GM21381 (cell line): ENCODE data around the gene ME3.
"Not testable (repeated sequence)": the region's sequence is repeated elsewhere in the genome, so short reads cannot be mapped to it uniquely, and the experiment has no call there.

ENCODE experiments used
- ATAC-seq: cut with Tn5 transposase; IDR thresholded peaks from one replicate; pipeline ENCODE4 v1.9.1; 2021; ENCODE audit warnings: mild to moderate bottlenecking, moderate library complexity; ENCODE audit not compliant: unreplicated experiment

ME3 gene

DNA sequence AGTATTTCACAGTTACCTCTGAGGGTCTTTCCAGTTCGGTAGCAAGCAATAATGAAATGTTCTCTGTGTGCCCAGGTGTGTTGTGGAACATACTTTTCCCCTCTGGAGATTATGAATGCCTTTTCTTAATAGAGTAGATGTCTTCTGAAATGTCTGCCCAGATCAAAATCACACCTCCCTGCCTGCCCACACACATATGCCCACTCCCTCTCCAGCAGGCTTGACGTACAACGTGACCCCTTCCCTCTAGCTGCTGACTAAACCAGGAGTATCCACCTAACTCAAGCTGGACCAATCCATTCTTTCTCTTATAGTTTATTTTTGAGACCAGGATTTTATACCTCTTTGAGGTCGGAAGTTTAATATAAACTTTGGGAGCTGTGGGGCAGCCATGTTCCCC, 48.7 kb downstream of the ME3 start:
- ATAC-seq = no peak

GRCh38 chr11:86623041-86623621, 49.3 kb downstream of the ME3 start:
- ATAC-seq = no peak

DNA sequence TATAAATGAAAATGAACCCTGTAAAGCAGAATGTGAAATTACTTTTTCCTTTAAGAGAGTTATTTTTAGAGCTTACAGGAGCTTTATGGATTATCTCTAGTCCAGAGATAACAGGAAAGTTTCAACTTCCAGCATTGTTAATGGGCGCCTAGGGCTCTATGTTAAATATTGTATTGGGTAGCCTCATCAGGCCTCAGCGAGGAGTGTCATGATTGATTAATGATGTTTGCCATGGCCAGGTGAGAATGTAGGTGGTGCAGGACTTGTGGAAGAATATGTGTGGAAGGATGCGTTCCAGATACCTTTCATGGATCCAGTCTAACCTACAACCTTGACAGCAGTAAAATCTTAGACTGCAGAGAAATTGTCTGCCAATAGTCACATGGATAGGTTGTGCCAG, 50.6 kb downstream of the ME3 start:
- ATAC-seq = no peak

- no peak for ATAC-seq
Measured at GRCh38 chr11:86620891-86621521, 51.4 kb downstream of the ME3 start.

DNA sequence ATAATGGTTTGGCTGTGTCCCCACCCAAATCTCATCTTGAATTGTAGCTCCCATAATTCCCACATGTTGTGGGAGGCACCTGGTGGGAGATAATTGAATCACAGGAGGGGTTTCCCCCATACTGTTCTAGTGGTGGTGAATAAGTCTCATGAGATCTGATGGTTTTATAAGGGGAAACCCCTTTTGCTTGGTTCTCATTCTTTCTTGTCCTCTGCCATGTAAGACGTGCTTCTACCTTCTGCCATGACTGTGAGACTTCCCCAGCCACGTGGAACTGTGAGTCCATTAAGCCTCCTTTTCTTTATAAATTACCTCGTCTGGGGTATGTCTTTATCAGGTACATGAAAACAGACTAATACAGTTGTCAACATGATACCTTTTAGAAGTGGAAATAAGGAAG, 53.0 kb downstream of the ME3 start:
- not testable (repeated sequence) for ATAC-seq

- no peak for ATAC-seq
Measured at GRCh38 chr11:86617502-86617901, 54.9 kb downstream of the ME3 start.

- ATAC-seq = no peak
Measured at GRCh38 chr11:86615487-86615886, 56.9 kb downstream of the ME3 start.

- no peak for ATAC-seq
Measured at GRCh38 chr11:86610559-86611341, 61.7 kb downstream of the ME3 start.

DNA sequence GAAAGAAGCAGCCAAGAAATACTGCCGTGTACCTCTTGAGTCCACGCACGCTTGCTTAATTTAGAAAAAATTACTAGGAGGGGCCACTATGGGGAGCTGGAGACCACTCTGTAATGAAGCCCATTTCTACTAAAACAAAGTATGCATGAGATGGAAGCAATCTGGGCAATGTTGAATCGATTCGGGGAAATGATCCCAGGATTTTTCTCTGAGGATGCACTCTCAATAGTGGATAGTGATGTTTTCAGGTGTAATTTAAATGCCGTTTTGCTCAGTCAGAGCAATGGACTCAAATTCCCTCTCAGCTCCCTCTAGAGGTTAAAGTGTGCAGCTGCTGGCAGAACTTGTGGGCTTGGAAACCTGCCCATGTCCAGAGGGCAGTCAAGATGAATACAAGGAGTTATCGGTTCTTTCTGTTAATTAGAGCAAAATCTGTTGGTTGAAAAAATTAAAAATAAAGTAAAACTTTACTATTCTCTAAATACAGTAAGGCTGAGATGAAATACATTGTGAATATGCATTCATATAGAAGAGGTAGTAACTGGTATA, 64.1 kb downstream of the ME3 start:
- ATAC-seq = peak; percentile 89

DNA sequence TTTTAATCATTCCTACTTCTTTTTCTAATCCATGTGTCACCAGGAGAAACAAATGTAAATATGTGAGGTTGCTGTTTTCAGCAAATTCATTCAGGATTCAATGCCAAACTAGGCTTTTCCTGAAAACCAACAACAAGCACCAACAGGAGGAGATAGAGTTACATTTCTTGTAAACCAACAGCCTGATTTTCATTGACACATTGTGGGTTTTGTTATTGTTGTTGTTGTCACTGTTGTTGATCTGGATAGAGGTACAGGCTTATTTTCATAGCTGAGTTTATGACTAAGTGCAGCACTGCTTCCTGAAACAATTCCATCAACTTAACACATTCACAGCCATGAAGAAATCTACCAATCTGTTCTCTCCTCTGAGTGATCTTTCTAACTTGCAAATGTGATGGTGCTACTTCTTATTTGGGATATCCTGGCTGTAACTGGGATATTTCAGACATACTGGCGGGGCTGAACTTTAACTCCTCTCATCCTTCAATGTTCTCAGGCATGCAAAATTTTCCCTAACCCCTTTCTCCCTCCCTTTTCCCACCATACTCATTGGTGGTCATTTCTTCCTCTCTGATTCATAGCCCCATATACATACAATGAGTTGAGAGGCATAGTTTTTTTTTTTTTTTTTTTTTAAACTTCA, 65.5 kb downstream of the ME3 start:
- ATAC-seq = no peak

- ATAC-seq = no peak
Measured at GRCh38 chr11:86606270-86606835, 66.1 kb downstream of the ME3 start.

- no peak for ATAC-seq
Measured at GRCh38 chr11:86596861-86597586, 75.4 kb downstream of the ME3 start.

GRCh38 chr11:86595955-86596354, 76.5 kb downstream of the ME3 start:
- no peak for ATAC-seq

GRCh38 chr11:86595451-86595850, 77.0 kb downstream of the ME3 start:
- no peak for ATAC-seq

DNA sequence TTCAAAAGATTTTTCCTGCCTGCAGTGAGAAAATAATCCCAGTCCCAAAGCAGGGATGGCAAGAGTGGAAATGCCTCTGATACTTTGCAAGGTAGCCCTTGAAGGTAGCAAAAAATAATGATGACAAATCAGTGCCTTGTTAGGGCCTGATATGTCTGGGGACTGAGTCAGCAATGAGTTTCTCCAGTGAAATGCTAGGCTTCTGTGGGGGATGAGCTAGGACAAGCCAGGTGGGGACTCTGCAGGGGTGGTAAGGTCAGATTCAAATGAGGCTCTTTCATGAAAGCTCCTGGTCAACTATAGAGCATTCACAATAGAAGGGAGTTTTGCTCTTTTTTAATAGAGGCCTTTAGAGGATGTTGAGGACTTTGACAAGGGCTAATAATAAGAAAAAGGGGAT, 77.7 kb downstream of the ME3 start:
- no peak for ATAC-seq

DNA sequence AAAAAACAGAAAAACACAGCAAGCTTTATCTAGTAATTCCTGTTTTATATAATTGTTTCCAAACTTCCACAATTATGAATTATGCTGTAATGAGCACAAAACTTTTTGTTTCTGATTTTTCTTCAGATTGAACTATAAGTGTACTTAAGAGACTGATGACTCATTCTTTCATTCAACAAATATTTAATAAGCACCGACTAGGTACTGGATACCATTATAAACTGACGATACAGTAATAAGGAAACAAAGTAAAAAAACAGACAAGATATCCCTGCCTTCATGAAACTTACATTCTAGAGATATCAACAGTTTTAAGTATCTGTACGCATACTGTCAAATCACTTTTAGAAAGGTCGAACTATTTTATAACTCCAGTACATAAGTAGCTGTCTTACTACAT, 78.6 kb downstream of the ME3 start:
- ATAC-seq = no peak

DNA sequence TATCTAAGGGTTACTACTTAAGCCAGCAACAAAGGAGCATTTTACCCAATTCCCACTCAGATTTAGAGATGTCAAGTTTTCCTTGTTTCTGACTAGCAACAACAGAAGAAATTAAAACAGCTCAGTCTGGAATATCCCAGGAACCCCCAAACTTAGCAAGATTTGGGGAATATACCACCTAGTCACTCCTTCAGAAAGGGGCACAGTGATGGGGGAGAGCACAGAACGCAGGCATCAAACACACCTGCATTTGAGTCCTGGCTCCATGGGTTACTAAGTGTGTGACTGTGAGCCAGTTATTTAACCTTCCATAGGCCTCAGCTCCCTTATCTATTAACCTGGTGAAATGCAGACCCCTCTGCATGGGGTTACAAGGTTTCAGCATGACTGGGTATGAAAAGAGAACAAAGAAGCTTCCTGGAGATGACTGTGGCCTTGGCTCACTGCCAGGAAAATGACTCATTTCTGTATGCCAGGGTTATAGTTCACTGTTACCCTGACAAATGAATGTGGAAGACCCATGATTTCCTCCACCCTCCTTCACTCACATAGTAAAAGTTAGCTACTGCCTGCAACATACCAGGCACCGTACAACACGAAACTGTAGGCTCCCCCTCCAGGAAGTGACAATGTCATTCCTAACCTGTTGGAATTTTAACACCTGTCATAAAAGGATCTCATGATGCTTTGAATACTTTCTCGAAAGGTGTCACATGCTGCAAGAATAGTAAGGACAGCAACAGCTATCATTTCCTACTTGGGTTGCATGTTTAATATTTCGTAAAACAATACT, 79.6 kb downstream of the ME3 start:
- peak; percentile 97 for ATAC-seq

DNA sequence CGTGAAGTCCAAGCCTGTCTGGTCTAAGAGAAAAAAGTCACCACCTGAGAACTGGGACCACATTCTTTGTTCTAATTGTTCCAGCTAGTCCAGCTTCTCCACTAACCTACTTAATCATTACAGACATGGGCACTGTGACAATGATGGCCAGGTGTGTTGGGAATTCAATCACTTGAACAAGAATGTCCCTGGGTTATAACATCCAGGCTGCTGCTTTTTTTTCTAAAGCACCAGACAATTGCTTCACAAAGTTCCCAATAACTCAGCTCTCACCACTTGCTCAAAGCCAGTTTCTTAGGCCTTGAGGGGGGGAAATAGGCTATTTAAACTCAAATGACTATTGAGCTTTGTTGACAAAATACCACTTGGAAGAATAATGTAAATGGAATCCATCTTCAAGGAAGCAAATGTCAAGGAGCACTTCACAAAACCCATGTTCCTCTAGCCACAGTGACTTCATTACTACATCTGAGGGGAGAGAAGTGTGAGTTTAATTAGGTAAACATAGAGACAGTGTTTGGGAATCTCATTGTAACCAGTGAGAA, 80.3 kb downstream of the ME3 start:
- no peak for ATAC-seq

DNA sequence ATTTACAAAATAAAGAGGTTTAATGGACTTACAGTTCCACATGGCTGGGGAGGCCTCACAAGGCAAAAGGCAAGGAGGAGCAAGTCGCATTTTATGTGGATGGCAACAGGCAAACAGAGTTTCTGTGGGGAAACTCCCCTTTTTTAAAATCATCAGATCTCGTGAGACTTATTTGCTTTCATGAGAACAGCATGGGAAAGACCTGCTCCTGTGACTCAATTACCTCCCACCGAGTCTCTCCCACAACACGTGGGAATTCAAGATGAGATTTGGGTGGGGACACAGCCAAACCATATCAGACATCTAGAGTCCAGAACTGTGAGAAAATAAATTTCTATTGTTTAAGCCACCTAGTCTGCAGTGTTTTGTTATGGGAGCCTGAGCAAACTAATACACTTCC, 80.8 kb downstream of the ME3 start:
- ATAC-seq = no peak
